Panc1 (cell line): Measurements from ENCODE around the gene TNIK. TPM values are rescaled to one million over a fixed set of nuclear protein-coding genes. Genes with fewer than 3 reads are reported as not detected.

Experiments
- ATAC-seq: fragments of 200-7000 bp; cut with Tn5 transposase; 2 replicates; pipeline ENCODE4 v1.9.1; 2020; ENCODE audit warnings: mild to moderate bottlenecking, moderate library complexity
- BruUV-seq: library from RNA; stranded (reverse); fragments of 400-500 nt; replicated peaks from 2 replicates; lab custom pipeline; 2021; lab: Mats Ljungman, UMichigan
- CTCF ChIA-PET: fragments of 300-600 bp; sonication (Branson Sonifier 250); formaldehyde crosslinking; loops from one replicate; lab custom pipeline; 2022; ENCODE audit warnings: antibody characterized with exemption; lab: Charles Lee
- POLR2A ChIA-PET: fragments of 300-600 bp; sonication (Branson Sonifier 250); formaldehyde crosslinking; loops from one replicate; lab custom pipeline; 2022; ENCODE audit warnings: antibody characterized with exemption; lab: Charles Lee
- DNase-seq: peaks from one replicate; pipeline ENCODE4 v3.0.0-alpha.2; 2010; ENCODE audit warnings: low read depth, low spot score
- H3K27ac ChIP-seq: 2 replicates; pipeline ENCODE4 v1.5.1; 2011; ENCODE audit warnings: mild to moderate bottlenecking, low read length, inconsistent platforms
- H3K27me3 ChIP-seq: fragments of 200-500 bp; sonication (Bioruptor generic); 2 replicates; pipeline ENCODE4 v1.6.0; 2014; ENCODE audit warnings: low read length, inconsistent platforms; ENCODE audit not compliant: control insufficient read depth, insufficient read depth
- H3K36me3 ChIP-seq: fragments of 200-500 bp; sonication (Bioruptor generic); 2 replicates; pipeline ENCODE4 v1.5.1; 2014; ENCODE audit warnings: inconsistent platforms, mild to moderate bottlenecking, low read length, moderate library complexity; ENCODE audit not compliant: control insufficient read depth, insufficient read depth
- H3K4me1 ChIP-seq: 2 replicates; pipeline ENCODE4 v1.5.1; 2011; ENCODE audit warnings: inconsistent platforms, mild to moderate bottlenecking, low read length, moderate library complexity; ENCODE audit not compliant: control insufficient read depth, insufficient read depth
- H3K4me3 ChIP-seq, 2 experiments: 2 replicates each; pipeline ENCODE4 v1.5.1; 2011 to 2012; ENCODE audit warnings: low read depth in 2 of 2, low read length in 2 of 2, mild to moderate bottlenecking in 2 of 2, inconsistent platforms in 1 of 2, moderate library complexity in 1 of 2
- H3K9me3 ChIP-seq: fragments of 200-500 bp; sonication (Bioruptor generic); 2 replicates; pipeline ENCODE4 v1.5.1; 2014; ENCODE audit warnings: low read depth, mild to moderate bottlenecking, inconsistent platforms, low read length, moderate library complexity; ENCODE audit not compliant: control insufficient read depth, insufficient read depth
- CTCF ChIP-seq: fragments of 450-650 bp; IDR thresholded peaks from 2 replicates; pipeline ENCODE4 v1.5.1; 2017; ENCODE audit warnings: mild to moderate bottlenecking
- POLR2AphosphoS5 ChIP-seq: IDR thresholded peaks from 2 replicates; pipeline ENCODE4 v1.6.1; 2012; ENCODE audit warnings: mild to moderate bottlenecking, low read depth, low read length, moderate library complexity
- REST ChIP-seq, 2 experiments: IDR thresholded peaks; 2 replicates each; pipeline ENCODE4 v1.6.1; 2011 to 2012; ENCODE audit warnings: low read depth in 2 of 2, control low read depth in 1 of 2, low read length in 1 of 2, mild to moderate bottlenecking in 1 of 2, moderate library complexity in 1 of 2; ENCODE audit not compliant: insufficient read depth in 1 of 2
- SIN3A ChIP-seq: IDR thresholded peaks from 2 replicates; pipeline ENCODE4 v1.6.1; 2012; ENCODE audit warnings: low read depth, mild to moderate bottlenecking, low read length, moderate library complexity, borderline replicate concordance; ENCODE audit not compliant: insufficient read depth
- TCF7L2 ChIP-seq: IDR thresholded peaks from 2 replicates; pipeline ENCODE4 v1.6.1; 2011; ENCODE audit warnings: mild to moderate bottlenecking, low read depth, low read length, inconsistent platforms
- in situ Hi-C: cut with HindIII; loops from 2 replicates; pipeline ENCODE4 v1.10.0; 2016; ENCODE audit warnings: low sequenced_read_pairs, low pct_unique_long_range_greater_than_20kb
- intact Hi-C: fragments of 100-400 bp; cut with micrococcal nuclease; formaldehyde crosslinking; loops from one replicate; pipeline ENCODE4 v1.10.0; 2022; ENCODE audit not compliant: unreplicated experiment
- total RNA-seq: library from RNA; stranded (reverse); gene quantifications from one replicate; pipeline ENCODE4 v1.2.1, GENCODE V29; 2021; ENCODE audit not compliant: unreplicated experiment

The TNIK gene
- total RNA-seq, 1 experiment from 2014 or later, result 1.9 TPM

- H3K4me3 ChIP-seq, result no peak overlapping the region
- intact Hi-C loops, result no loop called here
- CTCF ChIA-PET, result no interaction called here
- peaks cover 8% of the 10 kb centered on the region; the same call in 1 of the 2 replicates for H3K9me3 ChIP-seq
- no peak for TF ChIP-seq CTCF
- no peak for TF ChIP-seq REST (IDR thresholded peaks at IDR 0.05; ENCODE audit: insufficient read depth in 1 of 2, low read depth in 2 of 2, low read length in 1 of 2)
- no peak for TF ChIP-seq POLR2AphosphoS5
- no peak for TF ChIP-seq TCF7L2
- TF ChIP-seq SIN3A, result no peak
- H3K4me1 ChIP-seq, result no peaks in the 10 kb centered on the region
- in situ Hi-C loops, result no loop called here
- no peak for ATAC-seq
- no peak overlapping the region for H3K27ac ChIP-seq
- H3K27me3 ChIP-seq, result no peaks in the 10 kb centered on the region
- POLR2A ChIA-PET, result no interaction called here
- no peaks in the 10 kb centered on the region for H3K36me3 ChIP-seq
- BruUV-seq, result no TSS peak
- no peak for DNase-seq
Observed at GRCh38 chr3:171227359-171227758, 232.8 kb downstream of the TNIK start.

GRCh38 chr3:171226794-171227193 is 233.4 kb downstream of the TNIK start:
- ChIA-PET POLR2A (no interaction called here), CTCF (no interaction called here)
- Histone ChIP-seq H3K4me3 (no peak overlapping the region), H3K36me3 (no peaks in the 10 kb centered on the region), H3K27ac (no peak overlapping the region), H3K9me3 (peaks cover 8% of the 10 kb centered on the region; the same call in 1 of the 2 replicates), H3K27me3 (no peaks in the 10 kb centered on the region), H3K4me1 (no peaks in the 10 kb centered on the region)
- intact Hi-C loops (no loop called here), in situ Hi-C loops (no loop called here)
- DNase-seq (no peak), ATAC-seq (no peak)
- TF ChIP-seq REST (IDR thresholded peaks at IDR 0.05; ENCODE audit: insufficient read depth in 1 of 2, low read depth in 2 of 2, low read length in 1 of 2) (no peak), SIN3A (no peak), TCF7L2 (no peak), CTCF (no peak), POLR2AphosphoS5 (no peak)
- no TSS peak for BruUV-seq
